GM15510 (cell line): ENCODE results near the gene HSPBP1.

Source experiments
- POLR2A ChIP-seq: IDR thresholded peaks from 3 replicates; pipeline ENCODE4 v1.6.1; 2011; ENCODE audit warnings: borderline replicate concordance; ENCODE audit not compliant: insufficient read length; ENCODE audit errors: extremely low read depth

HSPBP1 gene

DNA sequence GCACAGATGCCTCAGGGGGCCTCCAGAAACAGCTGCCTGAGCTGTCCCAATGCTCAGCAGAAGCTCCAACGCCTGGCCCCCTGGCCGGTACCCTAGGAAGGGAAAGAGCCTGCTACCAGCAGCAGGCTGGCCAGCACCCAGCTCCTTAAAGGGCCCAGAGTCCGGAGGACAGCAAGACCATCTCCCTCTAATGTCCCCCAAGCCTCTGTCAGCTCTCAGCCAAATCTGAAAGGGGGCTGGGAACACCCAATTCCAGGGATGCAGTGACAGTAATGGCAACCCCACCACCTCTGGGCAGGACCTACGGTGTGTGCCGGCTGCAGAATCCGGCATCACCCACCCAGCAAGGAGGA lies 25.3 kb downstream of the HSPBP1 start:
- no peak for TF ChIP-seq POLR2A

DNA sequence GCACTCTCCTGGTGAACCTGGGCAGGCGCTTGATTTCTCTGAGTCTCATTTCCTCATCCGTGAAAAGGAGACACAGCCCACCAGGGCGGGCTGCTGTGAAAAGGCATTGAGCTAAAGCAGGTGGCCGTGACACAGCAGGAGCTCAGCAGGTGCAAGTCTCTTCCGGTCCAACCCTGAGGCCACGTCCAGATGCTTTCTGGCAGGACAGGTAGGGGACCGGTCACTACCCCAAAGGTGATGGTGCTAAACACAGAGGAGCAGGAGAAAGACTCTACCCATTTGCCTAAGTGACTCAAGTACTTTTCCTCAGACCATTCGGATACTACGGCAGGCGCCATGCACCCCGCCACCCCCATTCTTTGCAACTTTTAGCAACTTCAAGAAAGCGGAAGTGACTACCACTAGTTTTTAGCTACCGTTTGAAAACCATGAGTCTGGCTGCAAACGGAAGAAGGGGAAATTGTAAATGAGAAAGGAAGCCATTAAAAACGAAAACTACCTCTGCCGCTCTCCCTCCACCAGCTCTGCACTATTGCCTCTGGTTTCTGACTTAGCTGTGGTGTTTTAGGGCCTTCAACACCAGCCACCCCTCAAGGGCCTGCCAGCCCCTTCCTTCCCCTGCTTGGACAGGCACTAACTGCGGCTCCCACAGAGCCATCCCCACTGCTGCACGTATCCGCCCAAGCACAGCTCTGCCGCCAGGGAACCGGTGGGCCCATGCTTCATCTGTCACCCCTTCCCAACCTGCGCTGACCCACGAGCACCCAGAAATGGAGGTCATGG lies 25.9 kb downstream of the HSPBP1 start:
- TF ChIP-seq POLR2A: peak; percentile 25

DNA sequence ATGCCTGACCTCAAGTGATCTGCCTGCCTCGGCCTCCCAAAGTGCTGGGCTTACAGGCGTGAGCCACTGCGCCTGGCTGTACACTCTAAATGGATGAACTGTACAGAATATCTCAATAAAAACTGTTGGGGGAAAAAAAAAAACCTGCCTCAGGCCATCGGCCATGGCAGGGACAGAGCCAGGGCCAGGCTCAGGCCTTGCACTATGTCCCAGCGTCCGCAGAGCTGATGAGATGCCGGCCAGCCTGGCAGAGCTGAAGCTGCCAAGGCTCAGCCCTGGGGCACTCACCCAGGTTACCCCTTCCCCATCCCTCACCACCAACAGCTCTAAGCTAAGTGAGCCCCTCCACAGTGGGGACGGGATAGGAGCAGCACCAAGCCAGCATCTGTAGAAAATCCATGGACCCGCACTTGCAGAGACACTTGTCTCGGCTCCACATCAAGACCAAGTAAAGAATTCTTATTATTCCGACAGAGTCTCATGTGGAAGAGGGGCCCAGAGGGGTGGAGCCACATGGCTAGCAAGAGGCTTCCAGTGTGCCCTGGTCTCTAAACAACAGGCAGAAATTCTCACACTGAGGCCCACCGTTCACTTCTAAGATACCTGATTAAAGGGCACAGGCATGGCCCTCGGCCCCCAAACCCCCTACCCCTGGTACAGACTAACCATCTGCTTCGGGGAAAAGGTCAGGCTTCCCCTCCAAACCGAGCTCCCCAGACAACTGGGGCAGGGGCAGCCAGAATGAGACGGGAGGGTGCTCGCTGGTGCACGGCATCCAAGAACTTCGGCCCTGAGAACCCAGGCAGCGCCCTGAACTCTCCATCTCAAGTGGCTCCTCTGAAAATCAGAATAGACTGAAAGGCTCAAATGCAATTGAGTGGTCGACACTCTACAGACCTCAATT lies 26.9 kb downstream of the HSPBP1 start:
- TF ChIP-seq POLR2A: no peak

DNA sequence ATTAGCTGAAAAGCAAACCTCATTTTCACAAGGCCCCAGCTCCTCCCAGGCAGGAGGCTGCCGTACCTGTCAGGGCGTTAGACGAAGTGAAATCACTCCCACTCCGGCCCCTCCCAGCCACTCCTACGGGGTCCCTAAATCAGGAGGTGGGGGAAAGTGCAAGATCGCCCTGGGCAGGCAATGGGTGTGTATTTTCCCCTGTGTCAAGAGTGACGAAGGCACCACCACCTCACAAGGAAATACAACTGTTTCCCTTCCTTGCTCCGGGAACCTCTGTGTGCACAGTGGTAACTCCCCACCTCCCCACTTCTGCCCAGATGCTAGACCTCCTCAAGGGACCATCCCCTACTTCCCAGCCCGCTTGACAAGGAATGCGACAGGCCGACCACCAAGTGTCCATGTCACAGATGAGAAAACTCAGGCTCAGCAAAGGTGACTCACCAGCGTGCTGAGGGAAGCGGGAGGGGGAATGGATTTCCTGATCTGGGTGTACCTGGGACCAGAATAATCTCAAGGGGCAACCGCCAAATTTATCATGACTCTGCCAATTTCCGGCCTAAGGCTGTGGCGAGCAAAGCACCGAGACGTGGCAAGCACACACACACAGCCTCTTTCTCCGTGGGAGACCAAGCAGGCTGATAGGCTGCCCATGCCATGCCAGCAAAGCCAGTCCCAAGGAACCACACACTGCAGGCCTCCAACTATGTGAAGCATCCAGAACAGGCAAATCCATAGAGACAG lies 28.4 kb downstream of the HSPBP1 start:
- no peak for TF ChIP-seq POLR2A

DNA sequence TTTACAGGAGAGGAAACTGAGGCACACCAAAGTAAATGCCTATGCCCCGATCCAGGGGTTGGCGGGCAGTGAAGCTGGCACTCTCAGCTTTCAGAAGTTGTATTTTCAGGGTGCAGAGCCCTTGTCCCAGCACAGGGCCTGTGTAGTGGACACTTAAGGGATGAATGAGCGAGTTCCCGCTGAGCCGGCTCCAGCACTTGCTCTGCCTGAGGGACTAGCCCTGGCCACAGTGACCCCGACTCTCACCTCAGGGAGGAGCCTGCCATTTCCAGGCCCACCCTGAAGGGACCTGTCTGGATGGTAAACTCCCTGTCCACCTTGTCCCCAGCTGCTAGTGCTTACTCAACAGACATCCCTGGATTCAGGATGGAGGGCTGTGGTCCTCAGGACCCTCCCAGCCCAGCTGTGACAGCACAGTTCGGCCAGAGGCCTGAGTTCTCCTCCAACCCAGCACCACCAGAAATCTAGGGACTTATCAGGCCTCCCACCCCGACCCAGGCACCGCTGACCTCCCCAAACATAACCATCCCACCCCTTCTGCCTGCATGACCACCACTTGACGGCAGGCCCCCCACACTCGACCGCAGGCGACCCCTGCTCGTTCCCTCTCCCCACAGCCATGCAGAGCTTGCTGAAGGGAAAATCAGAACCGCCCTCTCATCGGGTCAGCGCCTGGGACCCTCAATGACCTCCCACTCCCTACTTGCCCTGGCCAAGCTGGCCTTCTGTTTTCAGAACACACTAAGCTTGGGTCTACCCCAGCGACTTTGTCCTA lies 29.5 kb downstream of the HSPBP1 start:
- TF ChIP-seq POLR2A: peak; percentile 4

DNA sequence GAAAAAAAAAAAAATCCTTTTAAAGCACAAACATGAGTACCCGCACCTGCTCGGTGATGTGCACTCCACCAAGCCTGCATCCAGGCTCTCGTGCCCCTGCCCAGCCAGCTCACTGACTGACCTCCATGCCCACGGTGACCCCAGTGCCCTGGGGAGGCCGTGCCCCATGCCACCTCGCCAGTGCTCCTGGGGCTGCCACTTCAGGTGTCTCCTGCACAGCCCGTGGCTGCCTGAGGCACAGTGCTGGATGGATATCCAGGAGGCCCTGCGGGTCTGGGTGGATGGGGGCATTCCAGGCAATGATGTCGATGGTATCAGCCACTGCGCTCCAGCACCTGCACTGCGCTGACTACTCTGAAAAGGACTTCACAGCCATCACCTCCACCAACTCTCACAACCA lies 30.1 kb downstream of the HSPBP1 start:
- no peak for TF ChIP-seq POLR2A

DNA sequence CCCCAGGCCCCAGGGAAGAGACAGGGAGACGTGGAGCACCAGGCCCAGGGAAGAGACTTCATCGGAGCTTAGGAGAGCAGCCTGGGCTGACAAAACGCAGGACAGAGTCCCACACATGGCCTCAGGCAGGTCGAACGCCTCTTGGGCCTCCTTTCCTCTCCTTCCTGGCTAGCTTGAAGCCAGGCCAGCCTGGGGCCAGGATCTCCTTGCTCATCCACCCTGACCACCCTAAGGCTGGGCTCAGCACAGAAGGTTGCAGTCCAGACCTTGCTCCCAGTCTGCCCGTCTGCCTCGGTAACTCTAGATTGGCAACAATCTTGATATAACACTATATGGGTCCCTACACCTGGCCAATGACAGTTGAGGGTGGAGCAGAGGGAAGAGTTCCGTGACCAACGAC lies 31.2 kb downstream of the HSPBP1 start:
- no peak for TF ChIP-seq POLR2A

DNA sequence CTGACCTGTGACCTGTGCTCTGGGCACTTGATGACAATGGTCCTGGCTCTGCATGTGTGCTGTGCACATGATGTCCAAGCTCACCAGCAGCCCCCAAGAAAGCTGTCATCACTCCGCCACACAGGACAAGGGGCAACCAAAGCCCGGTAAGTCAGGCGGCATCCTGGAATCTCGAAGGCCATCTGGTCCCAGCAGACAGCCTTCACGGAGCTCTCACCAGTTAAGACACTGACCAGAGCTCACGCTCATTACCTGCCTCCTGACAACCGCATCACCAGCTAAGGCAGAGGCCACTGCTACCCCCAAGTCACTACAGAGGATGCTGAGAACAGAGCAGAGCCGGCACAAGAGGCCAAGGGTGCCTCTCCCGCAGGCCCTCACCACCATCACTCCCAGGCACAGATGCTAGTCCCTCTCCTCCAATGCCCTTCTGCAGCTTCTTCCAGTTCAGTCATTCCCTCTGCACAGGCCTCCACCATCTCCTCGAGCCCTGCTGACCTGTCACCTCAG lies 31.7 kb downstream of the HSPBP1 start:
- TF ChIP-seq POLR2A: no peak

DNA sequence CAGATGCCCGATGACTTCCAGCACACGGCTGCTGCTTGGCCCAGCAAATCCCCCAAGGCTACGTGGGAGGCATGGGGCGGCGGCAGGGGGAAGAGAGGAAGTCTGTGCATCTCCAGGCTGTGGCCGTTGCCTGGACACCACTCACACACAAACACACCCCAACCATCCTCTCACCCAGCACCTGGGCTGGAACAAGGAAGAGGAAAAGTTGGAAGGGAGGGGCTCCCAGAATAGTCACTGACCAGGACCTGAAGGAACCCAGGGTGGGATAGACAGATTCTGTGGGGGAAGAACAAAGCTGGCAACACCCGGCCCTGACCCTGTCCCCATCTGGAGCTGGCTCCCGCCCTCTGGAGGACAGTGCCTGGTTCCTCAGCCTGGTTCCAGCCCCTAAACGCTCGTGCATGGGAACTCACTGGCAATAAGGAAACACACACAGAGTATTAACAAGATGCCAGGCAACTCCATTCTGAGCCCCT lies 32.2 kb downstream of the HSPBP1 start:
- no peak for TF ChIP-seq POLR2A

DNA sequence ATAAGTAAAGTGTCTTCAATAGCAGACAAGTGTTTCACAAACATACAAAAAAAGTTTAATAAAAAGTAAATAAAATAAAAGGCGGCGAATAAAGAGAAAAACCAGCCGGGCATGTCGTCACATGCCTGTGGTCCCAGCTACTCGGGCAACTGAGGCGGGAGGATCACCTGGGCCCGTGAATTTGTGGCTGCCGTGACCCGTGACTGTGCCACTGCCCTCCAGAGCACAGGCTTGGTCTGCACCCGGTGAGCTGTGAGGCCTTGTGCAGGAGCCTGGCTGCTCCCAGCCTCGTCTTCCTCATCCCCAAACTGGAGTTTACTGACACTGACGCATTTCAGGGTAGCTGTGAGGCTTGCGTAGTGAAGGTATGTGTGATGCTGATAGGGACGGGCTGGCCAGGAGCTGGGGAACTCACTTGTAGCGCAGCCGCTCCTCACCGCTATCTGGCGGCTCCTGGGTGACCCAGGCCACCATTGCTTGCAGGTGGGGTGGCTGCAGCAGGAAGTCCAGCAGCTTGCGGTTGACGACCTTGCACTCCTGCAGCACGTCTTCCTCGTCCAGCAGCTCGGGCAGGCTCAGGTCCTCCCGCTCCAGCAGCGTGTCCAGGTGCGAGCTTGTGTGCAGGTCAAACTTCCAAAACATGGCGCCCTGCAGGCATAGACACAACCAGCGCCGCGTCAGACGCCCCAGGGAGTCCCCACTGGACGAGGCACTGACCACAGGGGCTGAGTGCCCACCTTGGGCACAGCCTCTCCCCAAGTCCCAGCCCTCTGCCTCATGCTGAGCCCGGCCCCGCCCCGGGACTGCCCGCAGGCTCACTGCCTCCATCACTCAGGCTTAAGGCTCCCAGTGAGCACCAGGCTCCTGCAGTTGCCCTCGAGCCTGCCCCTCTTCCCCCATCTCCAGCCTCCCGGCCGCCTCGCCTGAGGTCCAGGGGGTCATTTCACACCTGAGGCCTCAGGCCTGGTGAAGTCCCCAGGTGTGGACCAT lies 33.2 kb downstream of the HSPBP1 start:
- TF ChIP-seq POLR2A: no peak

DNA sequence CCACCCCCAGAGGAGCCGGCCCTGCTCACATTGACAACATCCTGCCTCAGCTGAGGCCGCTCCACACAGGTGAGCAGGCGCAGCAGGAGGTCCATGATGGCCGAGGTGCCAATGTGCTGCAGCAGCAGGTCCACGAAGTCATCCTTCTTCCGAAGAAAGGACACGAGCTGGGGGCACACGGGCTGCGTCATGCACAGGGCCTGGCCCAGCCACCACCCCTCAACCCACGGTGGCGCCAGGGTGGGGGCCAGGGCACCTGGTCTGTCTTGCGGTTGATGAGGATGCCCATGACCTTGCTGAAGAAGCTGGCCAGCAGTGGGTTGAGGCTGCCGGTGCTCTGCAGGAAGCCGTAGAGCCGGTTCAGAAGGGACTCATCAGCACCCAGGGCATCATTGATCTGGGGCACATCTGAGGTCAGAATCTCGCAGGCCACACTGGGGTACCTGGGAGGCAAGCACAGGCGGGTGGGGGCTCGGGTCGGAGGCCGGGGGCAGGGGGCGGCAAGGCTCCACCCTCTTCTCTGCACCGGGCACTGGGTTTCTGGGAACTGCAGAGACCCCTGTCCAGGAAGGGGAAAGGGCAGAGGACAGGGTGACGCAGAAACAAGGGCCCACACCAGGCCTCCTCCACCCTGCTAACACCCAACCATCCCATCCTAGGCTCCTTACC lies 34.5 kb downstream of the HSPBP1 start:
- no peak for TF ChIP-seq POLR2A

DNA sequence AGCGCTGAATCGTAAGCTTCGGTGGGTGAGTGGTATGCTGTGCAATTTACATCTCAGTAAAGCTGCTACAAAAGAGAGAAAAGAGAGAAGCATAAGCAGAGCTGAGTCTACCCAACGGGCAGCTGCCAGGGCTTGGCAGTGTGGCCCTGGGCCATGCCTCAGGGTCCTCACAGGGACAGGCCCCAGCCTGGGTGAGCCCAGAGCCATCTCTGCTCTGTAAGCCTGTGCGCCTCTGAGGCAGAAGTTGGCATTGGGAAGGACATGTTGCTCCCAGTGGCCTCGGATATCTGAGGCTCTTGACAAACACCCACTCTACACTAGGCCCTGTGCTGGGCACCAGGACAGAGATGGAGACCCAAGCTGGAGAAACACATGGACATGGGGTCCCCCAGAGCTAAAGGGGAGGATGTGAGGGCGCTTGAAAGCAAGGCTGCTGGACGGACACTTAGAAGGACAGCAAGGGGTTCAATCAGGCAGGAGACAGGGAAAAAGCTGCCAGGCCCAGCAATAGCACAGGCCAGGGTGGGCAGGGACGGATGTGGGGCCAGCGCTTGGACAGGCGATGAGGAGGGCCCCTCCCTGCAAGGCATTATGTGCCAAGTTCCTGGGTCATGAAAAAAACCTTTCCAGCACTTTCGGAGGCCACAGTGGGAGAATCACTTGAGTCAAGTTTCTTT lies 35.8 kb downstream of the HSPBP1 start:
- TF ChIP-seq POLR2A: no peak

DNA sequence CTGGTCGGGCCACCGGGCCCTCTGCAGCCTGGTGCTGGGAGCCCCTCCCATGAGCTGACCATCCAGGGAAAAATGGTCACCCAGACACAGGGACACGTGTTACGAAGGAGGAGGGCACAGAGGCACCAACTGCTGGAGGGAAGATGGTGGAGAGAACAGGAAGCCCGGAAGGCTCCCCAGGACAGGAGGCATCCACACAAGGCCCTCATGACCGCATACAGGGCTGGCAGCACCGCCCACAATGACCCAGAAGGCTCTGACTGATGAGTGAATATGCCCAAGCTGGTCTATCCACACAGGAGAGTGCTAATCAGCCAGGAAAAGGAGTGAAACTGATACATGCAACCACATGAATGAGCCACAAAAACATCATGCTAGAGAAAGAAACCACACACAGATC lies 37.4 kb downstream of the HSPBP1 start:
- TF ChIP-seq POLR2A: no peak
